GM12801 (cell line): ENCODE data around the gene THRB.

ENCODE experiments used
- TF ChIP-seq, protein P1 (sequence below): IDR thresholded peaks from one replicate; pipeline ENCODE4 v1.5.1; 2011; ENCODE audit warnings: control low read depth; ENCODE audit not compliant: insufficient read length; ENCODE audit errors: extremely low read depth

THRB gene

GRCh38 chr3:24096271-24096670 is 398.4 kb downstream of the THRB start:
- TF ChIP-seq, protein P1, sequence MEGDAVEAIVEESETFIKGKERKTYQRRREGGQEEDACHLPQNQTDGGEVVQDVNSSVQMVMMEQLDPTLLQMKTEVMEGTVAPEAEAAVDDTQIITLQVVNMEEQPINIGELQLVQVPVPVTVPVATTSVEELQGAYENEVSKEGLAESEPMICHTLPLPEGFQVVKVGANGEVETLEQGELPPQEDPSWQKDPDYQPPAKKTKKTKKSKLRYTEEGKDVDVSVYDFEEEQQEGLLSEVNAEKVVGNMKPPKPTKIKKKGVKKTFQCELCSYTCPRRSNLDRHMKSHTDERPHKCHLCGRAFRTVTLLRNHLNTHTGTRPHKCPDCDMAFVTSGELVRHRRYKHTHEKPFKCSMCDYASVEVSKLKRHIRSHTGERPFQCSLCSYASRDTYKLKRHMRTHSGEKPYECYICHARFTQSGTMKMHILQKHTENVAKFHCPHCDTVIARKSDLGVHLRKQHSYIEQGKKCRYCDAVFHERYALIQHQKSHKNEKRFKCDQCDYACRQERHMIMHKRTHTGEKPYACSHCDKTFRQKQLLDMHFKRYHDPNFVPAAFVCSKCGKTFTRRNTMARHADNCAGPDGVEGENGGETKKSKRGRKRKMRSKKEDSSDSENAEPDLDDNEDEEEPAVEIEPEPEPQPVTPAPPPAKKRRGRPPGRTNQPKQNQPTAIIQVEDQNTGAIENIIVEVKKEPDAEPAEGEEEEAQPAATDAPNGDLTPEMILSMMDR, result no peak

DNA sequence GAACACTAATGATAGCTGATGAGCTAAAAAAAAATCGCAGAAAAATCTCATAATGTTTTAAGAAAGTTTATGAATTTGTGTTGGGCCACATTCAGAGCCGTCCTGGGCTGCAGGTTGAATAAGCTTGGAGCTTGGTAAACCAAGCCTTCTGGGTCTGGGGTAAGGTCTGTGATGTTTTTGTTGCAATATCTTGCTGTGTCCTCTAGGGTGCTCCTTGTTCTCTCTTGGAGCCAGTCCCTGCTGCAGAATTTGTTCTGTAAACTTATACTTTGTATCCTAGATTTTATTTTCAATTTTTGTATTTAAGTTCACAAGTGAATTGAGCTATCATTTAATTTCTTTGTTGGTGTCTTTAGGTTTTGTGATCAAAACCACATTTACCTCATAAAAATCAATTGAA is 405.9 kb downstream of the THRB start:
- TF ChIP-seq, protein P1, result no peak

DNA sequence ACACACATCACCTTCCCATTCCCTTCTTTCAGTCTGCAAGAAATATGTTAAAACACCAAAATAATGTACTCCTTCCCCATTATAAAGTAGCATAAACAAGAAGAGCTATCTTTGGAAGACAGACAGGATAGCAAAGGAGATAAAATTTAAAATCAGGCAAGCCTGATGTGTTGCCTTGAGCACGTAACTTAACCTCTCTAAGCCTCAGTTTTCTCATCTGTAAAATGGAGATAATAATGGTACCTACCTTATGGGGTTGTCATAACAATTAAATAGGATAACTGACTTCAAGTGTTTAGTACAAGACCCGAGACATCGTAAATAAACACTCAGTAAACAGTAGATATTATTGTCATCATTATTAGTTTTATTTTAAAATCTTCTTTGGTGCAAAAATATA is 407.2 kb downstream of the THRB start:
- TF ChIP-seq, protein P1, result no peak

DNA sequence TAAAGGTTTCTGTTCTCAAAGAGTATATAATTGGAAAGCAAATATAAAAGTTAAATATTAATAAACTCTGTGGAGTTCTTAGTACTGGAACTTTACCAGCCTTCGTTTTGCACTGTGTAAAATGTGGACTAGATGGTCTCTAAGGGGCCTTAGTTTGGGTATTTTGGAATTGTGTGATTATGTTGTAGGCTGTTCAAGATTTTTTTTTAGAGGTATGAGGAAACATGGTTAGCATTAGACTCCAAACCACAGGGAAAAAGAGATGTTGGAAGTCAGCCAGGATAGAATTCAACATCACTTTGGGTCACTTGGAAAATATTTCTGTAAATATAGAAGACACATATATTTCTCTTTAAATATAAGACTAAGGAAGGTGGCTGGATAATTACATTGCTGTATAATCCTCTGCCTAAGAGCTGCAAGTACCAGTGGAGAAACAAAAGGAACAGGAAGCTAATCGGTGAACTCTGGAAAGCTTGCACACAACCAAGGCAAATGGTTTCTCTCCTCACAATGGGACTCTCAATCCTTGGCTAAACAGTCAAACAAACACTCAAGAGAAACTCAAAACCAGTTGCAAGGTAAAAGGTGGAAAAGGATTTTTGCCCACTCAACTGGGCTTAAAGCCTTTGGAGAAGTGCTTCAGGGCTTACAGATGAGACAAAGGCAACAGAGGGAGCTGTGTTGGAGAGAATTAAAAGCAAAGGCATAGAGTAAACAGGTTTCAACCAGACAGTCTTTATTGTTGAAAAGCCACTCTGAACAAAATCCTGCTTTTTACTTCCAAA is 407.8 kb downstream of the THRB start:
- TF ChIP-seq, protein P1, result no peak

DNA sequence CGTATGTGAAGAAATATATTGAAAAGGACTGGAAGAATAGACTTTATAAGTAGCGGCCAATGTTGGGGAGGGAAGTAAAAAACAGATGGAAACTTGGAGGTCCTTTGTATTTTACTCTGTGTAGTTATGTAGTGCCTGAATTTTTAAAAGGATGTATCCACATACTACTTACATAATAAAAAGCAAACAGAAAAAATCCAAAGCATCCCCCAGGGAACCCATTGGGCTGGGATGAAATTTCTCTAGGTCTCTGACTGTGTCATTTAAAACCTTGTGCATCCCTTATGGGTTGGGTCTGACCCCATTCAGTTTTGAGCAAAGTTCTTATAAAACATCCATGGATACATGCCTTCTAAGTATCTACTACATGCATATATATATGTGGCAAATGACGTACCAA is 408.4 kb downstream of the THRB start:
- TF ChIP-seq, protein P1, result no peak

DNA sequence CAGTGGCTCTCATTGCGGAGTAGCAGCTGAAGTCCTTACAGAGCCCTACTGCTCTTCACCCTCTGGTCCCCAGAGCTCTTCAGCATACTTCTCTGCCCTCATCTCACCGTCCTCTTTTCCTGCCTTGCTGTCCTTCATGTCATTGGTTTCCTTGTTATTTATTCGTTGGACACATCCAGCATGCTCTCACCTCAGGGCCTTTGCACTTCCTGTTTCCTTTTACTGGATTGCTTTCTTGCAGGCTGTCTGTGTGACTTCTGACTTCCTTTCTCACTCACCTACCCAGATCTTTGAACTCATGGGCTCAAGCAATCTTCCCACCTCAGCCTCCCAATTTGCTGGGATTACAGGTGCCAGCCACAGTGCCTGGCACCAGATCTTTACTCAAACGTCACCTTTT is 422.5 kb downstream of the THRB start:
- TF ChIP-seq, protein P1, result no peak

DNA sequence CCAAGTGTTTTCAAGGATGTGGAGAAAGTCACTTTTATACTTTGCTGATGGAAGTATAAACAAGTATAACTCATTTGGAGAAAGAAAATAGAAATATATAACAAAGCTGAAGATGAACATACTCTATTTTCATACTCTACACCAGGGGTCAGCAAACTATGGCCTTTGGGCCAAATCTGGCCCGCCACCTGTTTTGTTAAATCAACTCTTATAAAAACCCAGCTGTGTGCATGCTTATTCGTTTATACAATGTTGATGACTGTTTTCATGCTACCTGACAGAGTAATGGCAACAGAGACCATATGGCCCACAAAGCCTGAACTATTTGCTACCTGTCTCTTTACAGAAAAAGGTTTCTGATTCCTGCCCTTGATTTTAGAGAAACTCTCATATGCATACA is 425.6 kb downstream of the THRB start:
- TF ChIP-seq, protein P1, result no peak
